CD4-positive, alpha-beta T cell treated with Interleukin-21 for 1 hour (primary cell): ENCODE data around the gene KLHDC3.

Experiments used
- DNase-seq: peaks from one replicate; pipeline ENCODE4 v3.0.0-alpha.2; 2020

KLHDC3 gene

DNA sequence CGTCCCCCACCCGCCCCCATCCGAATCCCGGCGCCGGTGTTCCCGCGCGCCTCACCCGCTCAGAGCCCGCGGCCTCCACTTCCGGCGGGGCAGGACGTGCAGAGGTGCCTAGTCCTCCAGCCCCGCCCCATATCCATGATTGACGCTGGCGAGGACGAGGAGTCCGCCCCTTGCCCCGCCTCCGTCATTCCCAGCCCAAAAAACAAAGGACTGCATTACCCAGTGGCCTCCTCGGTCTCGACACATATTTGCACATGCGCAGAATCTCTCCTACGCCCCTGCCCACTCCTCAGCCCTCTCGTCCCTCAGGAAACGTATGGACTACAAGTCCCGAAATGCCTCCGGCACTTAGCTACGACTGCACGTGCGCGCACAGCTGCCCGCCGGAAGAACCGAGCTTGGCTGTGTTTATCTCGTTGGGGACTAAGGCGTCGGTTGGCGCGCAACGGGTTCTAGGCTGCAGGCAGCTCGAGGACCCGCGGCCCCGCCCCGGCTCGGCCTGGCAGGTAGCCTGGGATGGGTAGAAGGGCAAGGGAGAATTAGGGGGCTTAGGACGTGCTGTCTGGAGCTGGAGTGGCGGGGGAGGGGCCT is at the start of gene KLHDC3, which contains the start of gene MEA1:
KLHDC3 (plus strand) TSS at position 407 of the 591 bp plus-strand sequence. CDS start 2,944 bp downstream, outside the sequence.
MEA1 (minus strand) TSS at position 104 of the 591 bp plus-strand sequence. CDS start 133 bp downstream, outside the sequence.
- peak; percentile 100 for DNase-seq

DNA sequence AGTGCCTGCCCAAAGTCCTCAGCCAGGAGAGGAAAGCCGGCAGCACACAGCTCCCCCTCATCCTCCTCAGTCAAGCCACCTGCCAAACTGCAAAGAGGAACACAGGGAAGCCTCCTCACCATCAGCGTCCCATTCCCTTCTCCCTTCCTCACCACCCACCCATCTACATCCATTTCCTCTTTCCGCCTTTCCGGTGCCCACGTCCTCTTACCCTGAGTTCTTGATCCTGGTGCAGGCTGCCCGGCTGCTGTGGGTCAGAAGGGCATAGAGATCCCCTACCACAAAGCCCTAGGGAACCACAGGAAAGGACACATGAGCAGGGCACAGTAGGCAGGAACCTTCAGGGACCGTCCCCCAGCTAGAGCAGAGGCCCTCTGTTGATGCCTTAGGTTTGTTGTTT is 47.5 kb upstream of the KLHDC3 start:
- DNase-seq: no peak

GRCh38 chr6:42967228-42967627 is 46.8 kb upstream of the KLHDC3 start:
- no peak for DNase-seq

- DNase-seq: no peak
These were observed 45.8 kb upstream of the KLHDC3 start for GRCh38 chr6:42968126-42968701.

DNA sequence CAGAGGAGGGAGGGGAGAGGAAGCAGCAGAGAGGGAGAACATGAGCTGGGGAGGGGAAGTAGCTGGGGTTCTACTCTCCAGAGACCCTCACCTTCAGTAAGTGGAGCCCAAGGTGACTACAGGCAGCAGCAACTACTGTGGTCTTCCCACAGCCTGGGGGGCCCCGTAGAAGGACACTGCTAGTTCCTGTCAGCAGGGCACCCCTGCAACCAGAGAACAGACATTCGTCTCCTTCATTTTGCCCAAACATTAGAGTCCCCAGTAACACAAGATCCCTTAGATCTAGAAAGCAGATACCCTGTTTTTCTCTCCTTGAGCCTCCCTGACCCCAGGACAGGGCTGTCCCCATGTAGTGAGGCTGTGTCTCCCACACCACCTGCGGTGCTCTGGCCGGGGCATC is 45.3 kb upstream of the KLHDC3 start:
- DNase-seq: no peak

GRCh38 chr6:42969431-42969830 is 44.6 kb upstream of the KLHDC3 start:
- no peak for DNase-seq

DNA sequence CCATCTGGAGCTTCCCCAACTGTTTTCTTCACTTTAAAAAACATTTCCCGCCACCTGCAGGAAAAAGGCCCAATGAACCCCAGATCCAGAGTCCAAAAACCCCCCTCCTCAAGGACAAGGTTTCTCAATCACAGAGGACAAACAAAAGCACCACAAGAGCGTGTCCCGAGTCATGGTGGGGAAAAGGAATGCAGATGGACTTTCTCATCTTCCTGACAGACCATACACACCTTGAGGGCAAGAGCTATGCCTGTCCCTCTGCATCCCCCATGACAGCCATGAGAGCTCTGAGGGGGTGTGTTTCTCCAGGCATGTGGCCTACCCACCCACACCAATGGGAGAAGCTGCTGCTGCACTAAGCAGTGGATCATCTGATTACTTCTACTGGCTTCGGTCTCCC is 44.1 kb upstream of the KLHDC3 start:
- no peak for DNase-seq

DNA sequence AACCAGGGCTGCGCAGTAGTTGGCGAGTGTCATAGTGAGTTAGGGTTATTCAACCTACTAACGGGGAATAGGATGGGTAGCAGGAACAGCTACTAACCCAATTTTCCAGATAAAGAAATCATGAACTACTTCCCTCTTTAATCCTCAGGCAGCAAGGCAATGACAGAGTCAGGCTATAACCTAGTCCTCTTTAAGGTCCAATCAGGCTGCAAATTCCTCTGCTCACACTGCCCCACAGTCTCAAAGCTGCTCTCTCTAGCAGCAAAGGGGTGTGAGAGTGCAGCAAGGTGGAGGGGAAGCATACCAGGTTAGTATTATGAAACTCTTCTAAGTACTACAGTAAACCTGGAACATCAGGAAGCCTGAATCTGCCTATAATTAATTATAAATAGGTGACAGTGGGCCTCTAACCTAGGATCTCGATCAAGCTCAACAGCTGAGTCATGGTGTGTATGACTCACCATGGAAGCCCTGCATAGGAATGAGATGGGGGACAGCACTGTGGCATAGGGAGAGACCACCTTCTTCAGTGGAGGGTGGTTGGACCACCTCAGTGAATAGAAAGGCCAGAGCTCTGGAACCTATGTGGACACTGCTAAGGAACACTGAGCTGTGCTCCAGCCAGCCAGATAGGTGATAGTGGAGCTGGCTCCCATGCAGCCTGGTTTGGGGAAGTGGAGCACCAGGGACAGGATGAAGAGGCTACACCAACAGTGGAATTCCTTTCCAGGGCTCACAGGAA is 43.0 kb upstream of the KLHDC3 start:
- DNase-seq: no peak

DNA sequence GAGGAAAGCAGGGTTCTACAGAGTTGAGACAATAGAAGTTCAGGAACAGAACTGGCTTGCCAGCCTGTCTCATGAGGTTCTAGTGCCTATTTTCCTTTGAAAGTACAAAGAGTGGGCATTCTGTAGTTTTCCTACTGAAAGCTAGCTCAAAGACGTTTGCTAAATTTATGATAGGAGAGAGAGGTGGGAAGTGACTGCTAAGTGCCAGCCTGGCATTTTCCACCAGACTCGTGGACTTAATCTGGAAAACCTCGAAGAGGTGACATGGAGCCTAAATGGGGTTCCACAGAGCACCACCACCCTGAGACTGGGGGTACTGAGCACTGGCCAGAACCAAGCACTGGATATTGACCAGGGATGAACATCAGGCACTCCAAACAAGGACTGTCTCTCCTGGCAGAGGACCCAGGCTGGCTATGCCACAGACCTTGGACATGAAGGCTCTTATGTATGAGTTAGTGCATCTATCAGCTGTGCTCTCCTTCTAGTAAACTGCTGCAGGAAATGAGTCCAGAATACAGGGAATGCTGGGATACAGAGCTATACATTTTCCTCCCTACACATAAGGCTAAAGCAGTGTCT is 42.2 kb upstream of the KLHDC3 start:
- no peak for DNase-seq

GRCh38 chr6:42973926-42974325 is 40.1 kb upstream of the KLHDC3 start:
- DNase-seq: no peak

DNA sequence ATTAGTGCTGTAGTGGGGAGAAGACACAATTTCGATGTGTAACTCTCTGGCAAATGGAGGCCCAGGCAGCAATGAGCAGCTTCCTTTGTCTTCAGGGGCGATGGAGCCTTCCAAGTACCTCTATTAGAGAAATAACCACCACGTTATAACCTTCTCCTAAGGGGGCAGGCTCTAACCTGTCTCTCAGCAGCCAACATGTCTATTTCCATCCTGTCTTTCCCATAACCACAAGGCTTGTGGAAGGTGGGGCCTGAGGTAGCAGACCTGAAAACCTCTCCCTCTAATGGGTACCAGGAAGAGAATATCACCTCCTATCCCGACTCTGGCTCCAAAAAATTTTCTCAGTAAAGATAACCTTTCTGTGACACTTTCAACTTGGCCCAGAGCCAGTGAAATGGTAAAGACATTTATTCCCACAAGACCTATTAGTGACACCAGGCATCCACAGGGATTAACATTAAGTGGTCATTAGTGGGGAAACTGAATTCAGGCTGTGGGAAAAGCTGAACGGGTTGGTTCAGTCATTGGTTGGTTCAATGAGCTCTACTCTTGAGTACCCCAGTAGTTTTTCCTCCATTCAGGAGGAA is 39.0 kb upstream of the KLHDC3 start:
- DNase-seq: no peak

DNA sequence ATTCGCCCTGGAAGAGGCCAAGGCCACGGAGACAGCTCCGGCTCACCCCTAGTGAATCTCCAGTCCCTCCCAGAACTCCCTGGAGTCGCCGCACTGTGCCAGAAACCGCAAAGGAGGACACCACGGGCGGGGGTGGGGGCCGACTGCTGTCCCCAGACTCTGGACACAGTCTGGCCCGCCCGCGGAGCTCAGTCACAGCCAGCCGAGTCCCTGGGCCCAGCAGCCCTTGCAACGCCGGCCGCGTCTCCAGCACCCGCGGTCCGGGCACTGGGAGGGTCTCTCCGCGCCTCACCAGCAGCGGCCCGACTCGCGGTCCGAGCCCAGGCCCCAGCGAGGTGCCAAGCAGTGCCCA is 35.6 kb upstream of the KLHDC3 start:
- DNase-seq: peak; percentile 10

GRCh38 chr6:42978839-42979522 is 35.1 kb upstream of the KLHDC3 start, which contains the start of gene PEX6:
Gene PEX6 (minus strand): TSS chr6:42979181. CDS start chr6:42979150, 31 bp downstream.
- peak; percentile 94 for DNase-seq

DNA sequence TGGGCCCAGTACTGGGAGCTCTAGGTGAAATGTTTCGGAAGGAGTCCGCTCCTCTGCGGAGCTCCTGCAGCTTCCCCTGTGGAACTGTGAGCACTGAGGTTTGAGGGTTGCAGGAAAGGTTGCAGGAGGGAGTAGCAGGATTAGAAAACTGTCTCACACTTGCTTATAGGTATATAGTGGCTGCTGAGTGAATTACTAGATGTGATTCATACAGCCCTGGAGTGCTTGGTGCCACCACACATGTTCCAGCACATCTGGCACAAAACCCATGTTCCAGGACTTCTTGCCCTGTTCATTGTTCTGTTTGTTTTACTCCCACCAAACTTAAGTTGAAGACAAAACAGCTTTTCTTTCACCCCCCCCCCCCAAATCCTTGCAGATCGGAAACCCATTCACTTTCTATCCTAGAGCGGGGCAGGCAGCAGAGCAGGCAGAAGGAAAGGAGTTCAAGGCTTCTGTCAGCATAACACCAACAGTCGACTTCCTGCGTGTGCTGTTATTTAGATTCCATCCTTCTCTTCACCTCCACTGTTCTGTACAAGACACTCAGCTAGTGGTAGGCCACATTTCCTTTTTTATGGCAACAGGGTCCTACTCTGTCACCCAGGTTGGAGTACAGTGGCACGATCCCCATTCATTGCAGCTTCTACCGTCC is 34.4 kb upstream of the KLHDC3 start:
- DNase-seq: peak; percentile 8

DNA sequence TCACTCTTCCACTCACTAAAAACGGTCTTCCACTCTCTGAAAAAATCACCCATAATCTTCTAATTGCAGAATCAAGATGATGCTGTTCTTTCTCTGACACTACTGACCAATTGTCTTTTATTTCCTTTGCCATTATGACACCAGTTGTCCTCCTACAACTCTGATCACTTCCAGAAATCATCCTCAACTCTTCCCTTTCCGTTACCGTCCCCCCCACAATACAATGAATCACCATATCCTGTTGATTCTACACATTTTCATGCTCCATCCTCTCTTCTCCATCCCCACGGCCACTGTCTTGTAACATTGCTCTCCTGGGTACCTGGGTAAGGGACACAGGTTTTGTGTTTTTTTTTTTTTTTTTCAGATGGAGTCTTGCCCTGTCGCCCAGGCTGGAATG is 32.2 kb upstream of the KLHDC3 start:
- no peak for DNase-seq

DNA sequence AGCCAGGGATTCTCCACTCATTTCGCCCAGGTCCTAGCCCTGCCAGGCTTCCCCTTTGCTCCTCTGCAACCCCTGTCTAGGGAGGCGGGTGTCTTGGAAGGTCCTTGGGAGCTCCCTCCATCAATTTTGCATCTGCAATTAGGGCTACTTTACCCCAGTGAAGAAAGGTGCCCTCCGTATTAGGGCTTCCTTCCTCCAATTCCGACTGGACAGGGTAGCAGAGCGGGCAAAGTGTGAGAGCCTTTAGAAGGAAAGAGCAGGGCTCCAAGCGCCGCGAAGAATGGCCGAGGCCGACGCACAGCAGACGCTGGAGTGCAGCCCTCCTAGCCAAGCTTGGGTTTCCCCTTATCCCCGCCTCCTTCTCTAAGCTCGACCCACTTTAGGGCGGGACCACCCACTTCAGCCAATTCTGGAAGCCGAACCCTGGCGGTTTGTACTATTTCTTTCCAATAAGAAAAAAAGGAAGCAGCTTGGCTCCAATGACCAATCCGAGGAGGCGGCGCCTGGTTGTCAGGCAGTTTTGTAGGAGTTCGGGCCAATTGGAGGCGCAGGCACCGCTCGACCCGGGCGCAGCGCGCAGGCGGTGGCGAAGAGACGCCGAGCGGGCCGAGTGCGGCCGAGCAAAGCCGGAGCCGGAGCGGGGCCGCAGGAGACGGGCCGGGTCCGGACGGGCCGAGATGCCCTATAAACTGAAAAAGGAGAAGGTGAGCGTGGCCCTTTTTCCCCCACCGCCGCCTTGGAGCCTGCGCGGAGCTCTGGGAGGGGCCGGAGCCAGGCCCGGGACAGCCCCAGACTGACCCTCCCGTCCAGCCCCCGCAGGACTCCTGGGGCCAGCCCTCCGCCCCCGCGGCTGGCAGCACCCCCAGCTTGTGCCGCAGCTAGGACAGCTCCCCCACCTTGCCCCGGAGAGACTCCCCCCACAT is 29.8 kb upstream of the KLHDC3 start, which contains the start of gene PPP2R5D:
PPP2R5D (plus strand) TSS at position 570 of the 923 bp plus-strand sequence; CDS start at position 678, 108 bp downstream.
- DNase-seq: peak; percentile 99

- peak; percentile 19 for DNase-seq
These were observed 29.0 kb upstream of the KLHDC3 start for GRCh38 chr6:42984924-42985475.

DNA sequence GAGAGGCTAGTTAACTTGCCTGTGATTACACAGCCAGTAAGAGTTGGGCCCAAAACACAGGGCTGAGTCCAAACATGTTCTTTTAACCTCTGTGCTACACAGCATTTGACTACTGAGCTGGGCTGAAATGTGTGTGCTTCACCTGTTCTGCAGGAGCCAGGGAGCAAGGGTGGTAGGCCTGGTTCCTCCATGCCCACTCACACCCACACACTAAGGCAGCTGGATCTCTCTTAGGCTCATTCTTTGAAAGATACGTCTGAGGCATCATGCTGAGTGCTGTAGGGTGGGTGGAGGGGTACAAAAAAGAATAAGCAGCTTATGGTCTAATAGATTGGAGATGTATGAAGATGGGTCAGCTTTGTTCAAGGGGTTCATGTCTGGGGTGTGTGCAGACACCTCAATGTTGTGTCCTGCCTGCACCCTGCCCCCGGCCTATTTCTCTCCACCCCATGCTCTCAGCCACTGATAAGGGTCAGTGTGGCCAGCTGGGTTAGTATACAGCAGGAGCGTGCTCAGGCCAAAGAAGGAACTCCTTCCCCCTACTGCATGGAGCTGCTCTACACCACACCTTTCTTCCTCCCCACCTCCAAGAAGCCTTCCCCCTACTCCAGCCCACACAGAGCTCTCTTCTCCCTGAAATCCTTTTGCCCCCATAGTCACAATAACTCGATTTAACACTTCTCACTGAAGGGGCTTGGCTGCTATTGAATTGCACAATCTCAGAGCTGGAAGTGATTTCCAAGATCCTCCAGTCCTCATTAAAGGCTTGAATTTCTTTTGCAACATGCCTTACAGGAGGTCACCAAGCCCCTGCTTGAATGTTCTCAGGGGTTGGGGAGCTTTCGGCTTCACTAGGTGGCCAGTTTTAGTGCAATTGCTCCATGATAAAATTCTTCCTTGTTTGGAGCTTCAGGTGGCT is 26.3 kb upstream of the KLHDC3 start:
- no peak for DNase-seq

GRCh38 chr6:42988486-42989020 is 25.5 kb upstream of the KLHDC3 start:
- no peak for DNase-seq
